ENCODE measurements around the gene ABI3BP.

Gene ABI3BP

GRCh38 chr3:100776746-100777145 lies 216.5 kb downstream of the ABI3BP start:
- DNase-seq (ENCODE audit: low read depth in 2 of 2): no peak

- DNase-seq (ENCODE audit: low read depth in 2 of 2): no peak
Observed at GRCh38 chr3:100776097-100776729, 217.0 kb downstream of the ABI3BP start.

- no peak for DNase-seq (ENCODE audit: low read depth in 2 of 2)
Observed at GRCh38 chr3:100775669-100776068, 217.6 kb downstream of the ABI3BP start.

- DNase-seq (ENCODE audit: low read depth in 2 of 2): no peak
Observed at GRCh38 chr3:100775226-100775625, 218.0 kb downstream of the ABI3BP start.

- no peak for DNase-seq (ENCODE audit: low read depth in 2 of 2)
Observed at GRCh38 chr3:100769693-100770092, 223.5 kb downstream of the ABI3BP start.

GRCh38 chr3:100766069-100766468 lies 227.2 kb downstream of the ABI3BP start:
- DNase-seq (ENCODE audit: low read depth in 2 of 2): no peak

- DNase-seq (ENCODE audit: low read depth in 2 of 2): no peak
Observed at GRCh38 chr3:100765437-100765975, 227.7 kb downstream of the ABI3BP start.

GRCh38 chr3:100761951-100762350 lies 231.3 kb downstream of the ABI3BP start:
- DNase-seq (ENCODE audit: low read depth in 2 of 2): no peak

- DNase-seq (ENCODE audit: low read depth in 2 of 2): no peak
Observed at GRCh38 chr3:100761211-100761942, 231.8 kb downstream of the ABI3BP start.

- DNase-seq (ENCODE audit: low read depth in 2 of 2): no peak
Observed at GRCh38 chr3:100760377-100760776, 232.8 kb downstream of the ABI3BP start.

GRCh38 chr3:100759950-100760349 lies 233.3 kb downstream of the ABI3BP start:
- DNase-seq (ENCODE audit: low read depth in 2 of 2): no peak

GRCh38 chr3:100759159-100759558 lies 234.1 kb downstream of the ABI3BP start:
- no peak for DNase-seq (ENCODE audit: low read depth in 2 of 2)

- no peak for DNase-seq (ENCODE audit: low read depth in 2 of 2)
Observed at GRCh38 chr3:100756441-100756840, 236.8 kb downstream of the ABI3BP start.

- no peak for DNase-seq (ENCODE audit: low read depth in 2 of 2)
Observed at GRCh38 chr3:100754563-100755334, 238.5 kb downstream of the ABI3BP start.

GRCh38 chr3:100753846-100754245 lies 239.4 kb downstream of the ABI3BP start:
- no peak for DNase-seq (ENCODE audit: low read depth in 2 of 2)

- DNase-seq (ENCODE audit: low read depth in 2 of 2): no peak
Observed at GRCh38 chr3:100748967-100749366, 244.3 kb downstream of the ABI3BP start.

GRCh38 chr3:100748220-100748619 lies 245.0 kb downstream of the ABI3BP start:
- no peak for DNase-seq (ENCODE audit: low read depth in 2 of 2)

GRCh38 chr3:100746092-100746491 lies 247.1 kb downstream of the ABI3BP start:
- no peak for DNase-seq (ENCODE audit: low read depth in 2 of 2)

GRCh38 chr3:100745617-100746016 lies 247.6 kb downstream of the ABI3BP start:
- no peak for DNase-seq (ENCODE audit: low read depth in 2 of 2)

GRCh38 chr3:100744671-100745070 lies 248.6 kb downstream of the ABI3BP start:
- no peak for DNase-seq (ENCODE audit: low read depth in 2 of 2)

- no peak for DNase-seq (ENCODE audit: low read depth in 2 of 2)
Observed at GRCh38 chr3:100743535-100743934, 249.7 kb downstream of the ABI3BP start.

GRCh38 chr3:100740207-100740606 lies 253.0 kb downstream of the ABI3BP start:
- DNase-seq (ENCODE audit: low read depth in 2 of 2): no peak
